DOHH2 (cell line): Measurements from ENCODE around the gene MBD2.

Experiments used
- H3F3A ChIP-seq: fragments of 200-600 bp; sonication (generic), shearing (Covaris generic); 2 replicates; pipeline ENCODE4 v1.6.0; 2016; ENCODE audit warnings: antibody characterized with exemption, mild to moderate bottlenecking; ENCODE audit not compliant: control insufficient read depth, insufficient read depth
- H3K27ac ChIP-seq: fragments of 200-600 bp; sonication (generic); 2 replicates; pipeline ENCODE4 v1.5.1; 2014; ENCODE audit warnings: low read depth, mild to moderate bottlenecking, low read length, moderate library complexity
- H3K27me3 ChIP-seq: fragments of 200-600 bp; sonication (generic); 2 replicates; pipeline ENCODE4 v1.6.1; 2014; ENCODE audit warnings: mild to moderate bottlenecking, low read length, mixed read lengths; ENCODE audit not compliant: control insufficient read depth
- H3K36me3 ChIP-seq: fragments of 200-600 bp; sonication (generic); 2 replicates; pipeline ENCODE4 v1.6.1; 2014; ENCODE audit warnings: mild to moderate bottlenecking, low read length, moderate library complexity, mixed read lengths; ENCODE audit not compliant: control insufficient read depth
- H3K4me1 ChIP-seq: fragments of 200-600 bp; sonication (generic); 2 replicates; pipeline ENCODE4 v1.6.1; 2014; ENCODE audit warnings: mild to moderate bottlenecking, low read length, mixed read lengths; ENCODE audit not compliant: control insufficient read depth
- H3K4me2 ChIP-seq: fragments of 200-600 bp; sonication (generic); 2 replicates; pipeline ENCODE4 v1.6.0; 2014; ENCODE audit warnings: mild to moderate bottlenecking, low read length, moderate library complexity
- H3K4me3 ChIP-seq: fragments of 200-600 bp; sonication (generic); 2 replicates; pipeline ENCODE4 v1.5.1; 2014; ENCODE audit warnings: mild to moderate bottlenecking, low read length, mixed read lengths
- H3K79me2 ChIP-seq: fragments of 200-600 bp; sonication (generic); 2 replicates; pipeline ENCODE4 v1.6.1; 2014; ENCODE audit warnings: mild to moderate bottlenecking, low read length, mixed read lengths; ENCODE audit not compliant: control insufficient read depth
- H3K9me2 ChIP-seq: fragments of 200-600 bp; sonication (generic); replicated peaks from 2 replicates; pipeline ENCODE4 v1.6.1; 2014; ENCODE audit warnings: mild to moderate bottlenecking, low read length, mixed read lengths; ENCODE audit not compliant: control insufficient read depth
- H3K9me3 ChIP-seq: fragments of 200-600 bp; sonication (generic); 2 replicates; pipeline ENCODE4 v1.6.1; 2014; ENCODE audit warnings: antibody characterized with exemption, low read length, mixed read lengths; ENCODE audit not compliant: control insufficient read depth, insufficient read depth
- H4K20me1 ChIP-seq: fragments of 200-600 bp; sonication (generic); 2 replicates; pipeline ENCODE4 v1.6.0; 2014; ENCODE audit warnings: low read depth, mild to moderate bottlenecking, antibody characterized with exemption, low read length, moderate library complexity; ENCODE audit not compliant: control insufficient read depth, insufficient read depth
- CTCF ChIP-seq: fragments of 200-600 bp; sonication (generic); IDR thresholded peaks from one replicate; pipeline ENCODE4 v1.5.1; 2014; ENCODE audit warnings: antibody characterized with exemption, mild to moderate bottlenecking, low read depth, low read length; ENCODE audit not compliant: poor library complexity, severe bottlenecking
- EZH2phosphoT487 ChIP-seq: fragments of 200-600 bp; sonication (generic); IDR thresholded peaks from 2 replicates; pipeline ENCODE4 v1.6.1; 2017; ENCODE audit warnings: borderline replicate concordance, mild to moderate bottlenecking, antibody characterized with exemption, low read length, moderate library complexity, mixed read lengths

Gene MBD2

DNA sequence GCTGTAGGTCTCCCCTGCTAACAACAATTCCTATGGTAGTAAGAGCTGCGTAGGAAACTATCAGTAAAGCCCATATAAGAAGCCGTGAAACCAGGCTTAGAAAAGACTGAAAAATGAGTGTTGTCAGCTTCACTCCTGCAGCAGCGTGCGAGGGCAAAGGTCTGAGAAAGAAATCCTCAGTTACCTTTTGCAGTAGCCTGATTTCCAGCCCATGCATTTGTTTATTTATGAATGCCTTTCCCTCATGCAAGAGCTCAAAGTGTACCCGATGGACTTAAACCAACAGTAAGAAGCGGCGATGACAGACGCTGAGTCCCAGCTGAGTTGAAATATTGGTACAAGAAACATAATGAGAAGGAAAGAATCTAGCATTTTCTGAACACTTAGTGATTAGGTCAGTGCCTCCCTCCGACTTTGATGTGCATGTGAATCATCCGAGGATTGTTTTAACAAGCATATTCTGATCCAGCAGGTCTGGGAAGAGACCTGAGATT, 29.8 kb upstream of the MBD2 start:
- Histone ChIP-seq H3K4me1 (peaks cover 32% of the 10 kb centered on the region), H3K9me2 (no peaks in the 10 kb centered on the region), H3K27me3 (no peaks in the 10 kb centered on the region), H4K20me1 (no peaks in the 10 kb centered on the region), H3K9me3 (no peaks in the 10 kb centered on the region), H3K36me3 (no peaks in the 10 kb centered on the region), H3K4me2 (no peak overlapping the region), H3K4me3 (no peak overlapping the region), H3F3A (peaks cover 18% of the 10 kb centered on the region), H3K27ac (no peak overlapping the region), H3K79me2 (no peaks in the 10 kb centered on the region)
- TF ChIP-seq EZH2phosphoT487 (no peak), CTCF (no peak)

GRCh38 chr18:54251606-54252390, 27.3 kb upstream of the MBD2 start:
- Histone ChIP-seq H3K9me2 (no peaks in the 10 kb centered on the region), H4K20me1 (no peaks in the 10 kb centered on the region), H3K27me3 (no peaks in the 10 kb centered on the region), H3K36me3 (0 out of 2 replicates have a peak, but pooled peaks cover 3% of the 10 kb centered on the region), H3K79me2 (no peaks in the 10 kb centered on the region), H3K27ac (peak overlapping the region; percentile 82), H3F3A (peaks cover 19% of the 10 kb centered on the region; the same call in 1 of the 2 replicates), H3K4me2 (peak overlapping the region; percentile 82), H3K4me3 (peak overlapping the region; percentile 63), H3K4me1 (peaks cover 45% of the 10 kb centered on the region), H3K9me3 (no peaks in the 10 kb centered on the region)
- TF ChIP-seq EZH2phosphoT487 = no peak
- no peak for TF ChIP-seq CTCF

- H3K27ac ChIP-seq = peak overlapping the region; percentile 82
- H3K4me1 ChIP-seq = peaks cover 49% of the 10 kb centered on the region
- no peaks in the 10 kb centered on the region for H3K9me2 ChIP-seq
- TF ChIP-seq EZH2phosphoT487 = no peak
- TF ChIP-seq CTCF = no peak
- H3K9me3 ChIP-seq = no peaks in the 10 kb centered on the region
- peak overlapping the region; percentile 63 for H3K4me3 ChIP-seq
- 0 out of 2 replicates have a peak, but pooled peaks cover 3% of the 10 kb centered on the region for H3K36me3 ChIP-seq
- peaks cover 19% of the 10 kb centered on the region; the same call in 1 of the 2 replicates for H3F3A ChIP-seq
- no peaks in the 10 kb centered on the region for H4K20me1 ChIP-seq
- peak overlapping the region; percentile 82 for H3K4me2 ChIP-seq
- no peaks in the 10 kb centered on the region for H3K27me3 ChIP-seq
- H3K79me2 ChIP-seq = no peaks in the 10 kb centered on the region
These were observed 26.4 kb upstream of the MBD2 start for GRCh38 chr18:54250846-54251261.
